Stimulated activated naive CD8-positive, alpha-beta T cell treated with anti-CD3 and anti-CD28 coated beads, Interleukin-15, amount 100 ng/mL, for 72 hours (primary cell): ENCODE measurements around the gene LIN7C.
A peak's percentile ranks its signal among the peaks of the same experiment; 100 is the strongest.
"Not testable (repeated sequence)": the region's sequence is repeated elsewhere in the genome, so short reads cannot be mapped to it uniquely, and the experiment has no call there.

ENCODE experiments used
- ATAC-seq: fragments of 150-1000 bp; cut with Tn5 transposase; 2 replicates; pipeline ENCODE4 v1.10.0; 2021; ENCODE audit warnings: mild to moderate bottlenecking, moderate library complexity
- DNase-seq, 2 donors: peaks; one replicate each; pipeline ENCODE4 v3.0.0; 2021 to 2022
- H3K27ac Mint-ChIP-seq, 2 donors: one replicate each; pipeline ENCODE4 v1.8.0; 2022; ENCODE audit warnings: mild to moderate bottlenecking in 2 of 2, mixed read lengths in 2 of 2, moderate library complexity in 2 of 2
- H3K27me3 Mint-ChIP-seq: one replicate; pipeline ENCODE4 v1.8.0; 2022; ENCODE audit warnings: mixed read lengths
- H3K4me1 Mint-ChIP-seq: one replicate; pipeline ENCODE4 v1.8.0; 2022; ENCODE audit warnings: mild to moderate bottlenecking, mixed read lengths
- H3K4me3 Mint-ChIP-seq, 2 donors: one replicate each; pipeline ENCODE4 v1.8.0; 2022; ENCODE audit warnings: mild to moderate bottlenecking in 2 of 2, mixed read lengths in 2 of 2, moderate library complexity in 1 of 2
- H3K9me3 Mint-ChIP-seq, 2 donors: one replicate each; pipeline ENCODE4 v1.8.0; 2022; ENCODE audit warnings: mixed read lengths in 2 of 2

The LIN7C gene

GRCh38 chr11:27518518-27518917, 11.9 kb upstream of the LIN7C start:
- Mint-ChIP-seq H3K4me1 (no peaks in the 10 kb centered on the region), H3K9me3 (no peaks in the 10 kb centered on the region), H3K4me3 (no peak overlapping the region), H3K27ac (no peak overlapping the region), H3K27me3 (peaks cover 21% of the 10 kb centered on the region)
- no peak for ATAC-seq
- no peak for DNase-seq

- ATAC-seq, H3K9me3 Mint-ChIP-seq, H3K27ac Mint-ChIP-seq, H3K4me3 Mint-ChIP-seq, DNase-seq, H3K4me1 Mint-ChIP-seq: not testable (repeated sequence)
- peaks cover 21% of the 10 kb centered on the region for H3K27me3 Mint-ChIP-seq
Observed at GRCh38 chr11:27517490-27517889, 10.9 kb upstream of the LIN7C start.

GRCh38 chr11:27514558-27514957, 8.0 kb upstream of the LIN7C start:
- Mint-ChIP-seq H3K4me3 (no peak overlapping the region), H3K4me1 (no peaks in the 10 kb centered on the region), H3K27ac (no peak overlapping the region), H3K9me3 (no peaks in the 10 kb centered on the region), H3K27me3 (peaks cover 21% of the 10 kb centered on the region)
- DNase-seq (no peak), ATAC-seq (no peak)

- DNase-seq, result no peak
- no peaks in the 10 kb centered on the region for H3K9me3 Mint-ChIP-seq
- H3K27me3 Mint-ChIP-seq, result peaks cover 19% of the 10 kb centered on the region
- no peaks in the 10 kb centered on the region for H3K4me1 Mint-ChIP-seq
- ATAC-seq, result no peak
- H3K27ac Mint-ChIP-seq, result no peak overlapping the region
- H3K4me3 Mint-ChIP-seq, result no peak overlapping the region
Observed at GRCh38 chr11:27514076-27514475, 7.5 kb upstream of the LIN7C start.

- ATAC-seq (no peak), DNase-seq (no peak)
- Mint-ChIP-seq H3K4me1 (peaks cover 3% of the 10 kb centered on the region), H3K4me3 (no peak overlapping the region), H3K27ac (no peak overlapping the region), H3K9me3 (no peaks in the 10 kb centered on the region), H3K27me3 (peaks cover 12% of the 10 kb centered on the region)
Observed at GRCh38 chr11:27513389-27513788, 6.8 kb upstream of the LIN7C start.

GRCh38 chr11:27512238-27512637, 5.7 kb upstream of the LIN7C start:
- ATAC-seq (no peak), DNase-seq (no peak)
- no peak overlapping the region for H3K27ac Mint-ChIP-seq
- H3K4me1 Mint-ChIP-seq, result peaks cover 14% of the 10 kb centered on the region
- H3K27me3 Mint-ChIP-seq, result peaks cover under 1% of the 10 kb centered on the region
- H3K4me3 Mint-ChIP-seq, result no peak overlapping the region
- H3K9me3 Mint-ChIP-seq, result peaks cover 0 to 3% of the 10 kb centered on the region in 2 donors

GRCh38 chr11:27509908-27510307, 3.3 kb upstream of the LIN7C start:
- H3K27ac Mint-ChIP-seq, result peak overlapping the region in 1 of 2 donors; percentile 87
- peaks cover 0 to 3% of the 10 kb centered on the region in 2 donors for H3K9me3 Mint-ChIP-seq
- no peaks in the 10 kb centered on the region for H3K27me3 Mint-ChIP-seq
- peaks cover 22% of the 10 kb centered on the region for H3K4me1 Mint-ChIP-seq
- no peak overlapping the region for H3K4me3 Mint-ChIP-seq
- DNase-seq (no peak), ATAC-seq (no peak)

- peak overlapping the region; percentile 60 to 99 for H3K27ac Mint-ChIP-seq
Observed at GRCh38 chr11:27507557-27508322, 1.2 kb upstream of the LIN7C start.

GRCh38 chr11:27505781-27506180, 788 bp downstream of the LIN7C start:
- no peak for DNase-seq
- peaks cover 36% of the 10 kb centered on the region for H3K4me1 Mint-ChIP-seq

More at GRCh38 chr11:27507557-27508322, 1.2 kb upstream of the LIN7C start:
- Mint-ChIP-seq H3K27me3 (no peaks in the 10 kb centered on the region), H3K4me3 (peak overlapping the region; percentile 96 to 98), H3K4me1 (peaks cover 27% of the 10 kb centered on the region), H3K9me3 (peaks cover 0 to 3% of the 10 kb centered on the region in 2 donors)
- DNase-seq (no peak), ATAC-seq (no peak)

GRCh38 chr11:27504205-27504604, 2.4 kb downstream of the LIN7C start:
- ATAC-seq (no peak), DNase-seq (no peak)
- H3K4me1 Mint-ChIP-seq, result peaks cover 39% of the 10 kb centered on the region
- no peak overlapping the region for H3K4me3 Mint-ChIP-seq
- peaks cover 0 to 3% of the 10 kb centered on the region in 2 donors for H3K9me3 Mint-ChIP-seq
- H3K27me3 Mint-ChIP-seq, result no peaks in the 10 kb centered on the region
- no peak overlapping the region for H3K27ac Mint-ChIP-seq

More at GRCh38 chr11:27505781-27506180, 788 bp downstream of the LIN7C start:
- H3K4me3 Mint-ChIP-seq, result peak overlapping the region; percentile 96 to 98
- peak overlapping the region; percentile 98 to 99 for H3K27ac Mint-ChIP-seq
- no peaks in the 10 kb centered on the region for H3K27me3 Mint-ChIP-seq
- H3K9me3 Mint-ChIP-seq, result peaks cover 0 to 3% of the 10 kb centered on the region in 2 donors
- ATAC-seq, result no peak

GRCh38 chr11:27501100-27501499, 5.5 kb downstream of the LIN7C start:
- H3K4me1 Mint-ChIP-seq, result peaks cover 28% of the 10 kb centered on the region
- DNase-seq, result no peak
- H3K4me3 Mint-ChIP-seq, result no peak overlapping the region
- no peak overlapping the region for H3K27ac Mint-ChIP-seq
- no peaks in the 10 kb centered on the region for H3K27me3 Mint-ChIP-seq
- no peak for ATAC-seq
- no peaks in the 10 kb centered on the region for H3K9me3 Mint-ChIP-seq

- Mint-ChIP-seq H3K4me3 (no peak overlapping the region), H3K4me1 (peaks cover 14% of the 10 kb centered on the region), H3K9me3 (no peaks in the 10 kb centered on the region), H3K27ac (no peak overlapping the region), H3K27me3 (no peaks in the 10 kb centered on the region)
- ATAC-seq, result no peak
- DNase-seq, result no peak
Observed at GRCh38 chr11:27497911-27498310, 8.7 kb downstream of the LIN7C start.

GRCh38 chr11:27497284-27497866, 9.2 kb downstream of the LIN7C start:
- Mint-ChIP-seq H3K9me3 (no peaks in the 10 kb centered on the region), H3K4me1 (peaks cover 14% of the 10 kb centered on the region), H3K27me3 (no peaks in the 10 kb centered on the region), H3K4me3 (no peak overlapping the region), H3K27ac (no peak overlapping the region)
- peak; percentile 49 for ATAC-seq
- DNase-seq, result no peak

- Mint-ChIP-seq H3K27me3 (no peaks in the 10 kb centered on the region), H3K27ac (no peak overlapping the region), H3K4me1 (peaks cover 6% of the 10 kb centered on the region), H3K9me3 (no peaks in the 10 kb centered on the region), H3K4me3 (no peak overlapping the region)
- ATAC-seq, result no peak
- DNase-seq, result no peak
Observed at GRCh38 chr11:27496461-27496860, 10.1 kb downstream of the LIN7C start.

GRCh38 chr11:27495710-27496300, 10.8 kb downstream of the LIN7C start:
- no peaks in the 10 kb centered on the region for H3K9me3 Mint-ChIP-seq
- H3K4me1 Mint-ChIP-seq, result peaks cover 6% of the 10 kb centered on the region
- DNase-seq (no peak), ATAC-seq (no peak)
- no peak overlapping the region for H3K4me3 Mint-ChIP-seq
- H3K27ac Mint-ChIP-seq, result no peak overlapping the region
- no peaks in the 10 kb centered on the region for H3K27me3 Mint-ChIP-seq

GRCh38 chr11:27489092-27489491, 17.5 kb downstream of the LIN7C start:
- no peaks in the 10 kb centered on the region for H3K9me3 Mint-ChIP-seq
- no peaks in the 10 kb centered on the region for H3K4me1 Mint-ChIP-seq
- ATAC-seq, result no peak
- no peak overlapping the region for H3K27ac Mint-ChIP-seq
- no peak for DNase-seq
- no peak overlapping the region for H3K4me3 Mint-ChIP-seq
- no peaks in the 10 kb centered on the region for H3K27me3 Mint-ChIP-seq
